ENCODE data around the gene NTMT1.

DNA sequence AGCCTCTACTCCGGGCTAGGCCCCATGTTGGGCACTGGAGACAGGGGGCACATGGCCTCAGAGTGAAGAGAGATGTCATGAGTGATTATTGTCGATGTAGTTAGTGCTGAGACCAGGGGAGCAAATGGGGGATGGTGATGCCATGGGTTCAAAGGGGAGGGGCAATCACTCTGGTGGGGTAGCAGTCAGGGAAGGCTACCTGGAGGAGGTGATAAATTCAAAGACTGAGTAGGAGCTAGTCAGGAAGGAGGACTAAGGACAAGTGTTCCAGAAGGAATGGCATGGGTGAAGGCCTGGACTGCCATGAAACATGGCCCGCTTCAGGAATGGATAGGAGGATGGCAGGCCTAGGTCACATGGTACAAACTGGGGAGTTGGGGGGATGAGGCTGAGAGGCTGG, 46.7 kb upstream of the NTMT1 start:
- TF ChIP-seq ZNF274 (IDR thresholded peaks at IDR 0.05; ENCODE audit: low read depth, low read length) (no peak), SUZ12 (IDR thresholded peaks at IDR 0.05; ENCODE audit: extremely low read depth, insufficient read depth, insufficient read length) (no peak), YY1 (IDR thresholded peaks at IDR 0.05; ENCODE audit: insufficient read depth, insufficient read length) (no peak)
